Upper lobe of right lung (tissue), 1 donor: ENCODE measurements around the gene DNAH3. TPM values are rescaled to one million over a fixed set of nuclear protein-coding genes. Genes with fewer than 3 reads are reported as not detected.
A peak's percentile ranks its signal among the peaks of the same experiment; 100 is the strongest.

ENCODE experiments used
- ATAC-seq: fragments of 200-7000 bp; cut with Tn5 transposase; one replicate; pipeline ENCODE4 v1.9.1; 2020; ENCODE audit warnings: mild to moderate bottlenecking, moderate library complexity
- DNase-seq: peaks from one replicate; pipeline ENCODE4 v3.0.0-alpha.2; 2020
- H3K27ac ChIP-seq: fragments of 200-600 bp; one replicate; pipeline ENCODE4 v1.8.0; 2022
- H3K27me3 ChIP-seq: fragments of 200-600 bp; one replicate; pipeline ENCODE4 v1.8.0; 2022; ENCODE audit warnings: mild to moderate bottlenecking
- H3K36me3 ChIP-seq: fragments of 200-600 bp; one replicate; pipeline ENCODE4 v1.8.0; 2022
- H3K4me1 ChIP-seq: fragments of 200-600 bp; one replicate; pipeline ENCODE4 v1.8.0; 2022
- H3K4me3 ChIP-seq: fragments of 200-600 bp; one replicate; pipeline ENCODE4 v1.8.0; 2022; ENCODE audit warnings: mild to moderate bottlenecking
- H3K9me3 ChIP-seq: fragments of 200-600 bp; one replicate; pipeline ENCODE4 v1.8.0; 2022
- CTCF ChIP-seq: fragments of 200-600 bp; IDR thresholded peaks from one replicate; pipeline ENCODE4 v1.8.0; 2022; ENCODE audit warnings: antibody characterized with exemption
- intact Hi-C: fragments of 100-400 bp; cut with DNase I; formaldehyde crosslinking; loops from one replicate; pipeline ENCODE4 v1.11.0; 2022
- total RNA-seq: library from RNA; stranded (reverse); fragmentation: NEBNext Ultra II Directional; extraction: Animal tissue kit (Norgen Biotek cat#: 25700); gene quantifications from one replicate; pipeline ENCODE4 v1.2.1, GENCODE V29; 2021
- donor health status: DM: no; HTN: yes; CAD: no; lungs with severe emphysema.

Gene DNAH3
- total RNA-seq, 1 donor from 2014 or later, result 0.06 TPM

GRCh38 chr16:21088143-21088542, 62.5 kb downstream of the DNAH3 start:
- H3K4me1 ChIP-seq, result no peaks in the 10 kb centered on the region
- TF ChIP-seq CTCF, result no peak
- H3K9me3 ChIP-seq, result no peaks in the 10 kb centered on the region
- no peaks in the 10 kb centered on the region for H3K27me3 ChIP-seq
- H3K36me3 ChIP-seq, result no peaks in the 10 kb centered on the region
- H3K4me3 ChIP-seq, result no peak overlapping the region
- no peak overlapping the region for H3K27ac ChIP-seq
- ATAC-seq (peak; percentile 57), DNase-seq (no peak)
- intact Hi-C loops, result loop anchor here (5.0 kb wide), 1 partner anchor 241 kb away; no protein-coding TSS in a partner anchor

GRCh38 chr16:21084631-21085225, 65.9 kb downstream of the DNAH3 start:
- intact Hi-C loops, result loop anchor here (5.0 kb wide), 1 partner anchor 237 kb away; no protein-coding TSS in a partner anchor

GRCh38 chr16:21083729-21084268, 66.8 kb downstream of the DNAH3 start:
- H3K4me1 ChIP-seq, result no peaks in the 10 kb centered on the region
- H3K9me3 ChIP-seq, result no peaks in the 10 kb centered on the region
- H3K4me3 ChIP-seq, result no peak overlapping the region
- no peaks in the 10 kb centered on the region for H3K27me3 ChIP-seq
- peak; percentile 94 for ATAC-seq
- TF ChIP-seq CTCF, result peak; percentile 77
- no peaks in the 10 kb centered on the region for H3K36me3 ChIP-seq
- intact Hi-C loops, result no loop called here
- no peak overlapping the region for H3K27ac ChIP-seq
- DNase-seq, result peak; percentile 76

More at GRCh38 chr16:21084631-21085225, 65.9 kb downstream of the DNAH3 start:
- Histone ChIP-seq H3K27me3 (no peaks in the 10 kb centered on the region), H3K36me3 (no peaks in the 10 kb centered on the region), H3K9me3 (no peaks in the 10 kb centered on the region), H3K27ac (no peak overlapping the region), H3K4me3 (no peak overlapping the region), H3K4me1 (no peaks in the 10 kb centered on the region)
- ATAC-seq (no peak), DNase-seq (no peak)
- no peak for TF ChIP-seq CTCF

GRCh38 chr16:21081329-21081728, 69.3 kb downstream of the DNAH3 start:
- TF ChIP-seq CTCF, result no peak
- H3K9me3 ChIP-seq, result no peaks in the 10 kb centered on the region
- ATAC-seq (no peak), DNase-seq (no peak)
- H3K27me3 ChIP-seq, result no peaks in the 10 kb centered on the region
- H3K27ac ChIP-seq, result no peak overlapping the region
- H3K36me3 ChIP-seq, result no peaks in the 10 kb centered on the region
- H3K4me3 ChIP-seq, result no peak overlapping the region
- no peaks in the 10 kb centered on the region for H3K4me1 ChIP-seq
- intact Hi-C loops, result no loop called here

GRCh38 chr16:21078563-21078962, 72.1 kb downstream of the DNAH3 start:
- TF ChIP-seq CTCF, result no peak
- Histone ChIP-seq H3K27me3 (no peaks in the 10 kb centered on the region), H3K27ac (no peak overlapping the region), H3K4me3 (no peak overlapping the region), H3K4me1 (no peaks in the 10 kb centered on the region), H3K36me3 (no peaks in the 10 kb centered on the region), H3K9me3 (no peaks in the 10 kb centered on the region)
- intact Hi-C loops, result no loop called here
- no peak for ATAC-seq
- no peak for DNase-seq
